Adrenal gland (tissue), 12 donors: ENCODE measurements around the gene CXXC5. TPM values are rescaled to one million over a fixed set of nuclear protein-coding genes. Genes with fewer than 3 reads are reported as not detected.
"Not testable (repeated sequence)": the region's sequence is repeated elsewhere in the genome, so short reads cannot be mapped to it uniquely, and the experiment has no call there.

Experiments
- DNase-seq, 7 donors: peaks; one replicate each; pipeline ENCODE4 v3.0.0-alpha.2; 2019 to 2020
- H3K27ac ChIP-seq, 5 donors: fragments of 200-600 bp; sonication (generic) in 4 of 5; 1 replicate in 3 of 5; 2 replicates in 2 of 5; pipeline versions ENCODE4 v1.5.1 to v1.8.0; 2016 to 2020; ENCODE audit warnings: mild to moderate bottlenecking in 1 of 5
- H3K27me3 ChIP-seq: fragments of 200-600 bp; 2 replicates; pipeline ENCODE4 v1.8.0; 2021
- H3K36me3 ChIP-seq, 2 donors: fragments of 200-600 bp; replicated peaks in 1 of 2; 1 replicate in 1 of 2; 2 replicates in 1 of 2; pipeline versions ENCODE4 v1.5.1 to v1.8.0; 2018 to 2022
- H3K4me1 ChIP-seq, 2 donors: fragments of 200-600 bp; replicated peaks in 1 of 2; 1 replicate in 1 of 2; 2 replicates in 1 of 2; pipeline versions ENCODE4 v1.5.1 to v1.8.0; 2018 to 2021
- H3K4me3 ChIP-seq, 4 donors: fragments of 200-600 bp; sonication (generic) in 3 of 4; one replicate each; pipeline ENCODE4 v1.5.1; 2016 to 2018
- H3K9me3 ChIP-seq, 3 donors: fragments of 200-600 bp; sonication (generic) in 1 of 3; replicated peaks in 1 of 3; 1 replicate in 2 of 3; 2 replicates in 1 of 3; pipeline versions ENCODE4 v1.5.1 to v1.8.0; 2016 to 2021
- POLR2A ChIP-seq, 2 donors: fragments of 450-650 bp; IDR thresholded peaks; one replicate each; pipeline ENCODE4 v1.6.1; 2017; ENCODE audit warnings: antibody characterized with exemption in 2 of 2, mild to moderate bottlenecking in 2 of 2, moderate library complexity in 1 of 2
- WGBS, 4 donors: extraction: QIAGEN DNeasy Blood & Tissue Kit in 2 of 4; methylation state at CpG; one replicate each; pipeline versions ENCODE4 v1.1.5 to v1.1.7; 2013 to 2017; 5-methylcytosine and 5-hydroxymethylcytosine counted together
- intact Hi-C, 2 donors: fragments of 100-400 bp; cut with DNase I; formaldehyde crosslinking; loops; one replicate each; pipeline versions ENCODE4 v1.14.1 to v1.15.0; 2022 to 2023
- polyA plus RNA-seq, 3 donors: library from polyadenylated mRNA; stranded (reverse); fragments of 200-250 nt in 2 of 3; fragments of 350-450 nt in 1 of 3; fragmentation: Illumina TruSeq in 1 of 3; extraction: RNeasy Lipid Tissue Mini Kit (QIAGEN cat#74804) in 1 of 3; gene quantifications; one replicate each; pipeline ENCODE4 v1.2.3, GENCODE V29; 2013 to 2014
- total RNA-seq, 9 donors: library from RNA; depleted of rRNA in 4 of 9; stranded (reverse); fragments of >200 nt in 4 of 9; fragments of 120-200 nt in 1 of 9; fragmentation: NEBNext Ultra II Directional in 1 of 9; extraction: Animal tissue kit (Norgen Biotek cat#: 25700) in 1 of 9; gene quantifications; one replicate each; pipeline versions ENCODE4 v1.1.0 to v1.2.4, GENCODE V29; 2013 to 2023
- TF ChIP-seq, protein P1 (sequence below), 6 experiments: fragments of 450-650 bp in 4 of 6; fragments of 200-600 bp in 2 of 6; sonication (generic) in 1 of 6; IDR thresholded peaks; 1 replicate in 5 of 6; 2 replicates in 1 of 6; pipeline versions ENCODE4 v1.5.1 to v1.8.0; 2016 to 2021; ENCODE audit warnings: antibody characterized with exemption in 6 of 6, mild to moderate bottlenecking in 2 of 6, moderate library complexity in 1 of 6
- donor health status: healthy with polysubstance abuse.
- donor health status: Bipolar disorder and iron deficiency.
- donor health status: DM: yes; HTN: yes; CAD: no.
- donor health status: DM: no; HTN: no; CAD: no.
- donor health status: DM: no; HTN: no; CAD: no.
- donor health status: DM: yes; HTN: yes; CAD: no.

CXXC5 gene
- total and polyA plus RNA-seq, 12 donors = 16.2 to 79.3 (median 34.7) TPM

DNA sequence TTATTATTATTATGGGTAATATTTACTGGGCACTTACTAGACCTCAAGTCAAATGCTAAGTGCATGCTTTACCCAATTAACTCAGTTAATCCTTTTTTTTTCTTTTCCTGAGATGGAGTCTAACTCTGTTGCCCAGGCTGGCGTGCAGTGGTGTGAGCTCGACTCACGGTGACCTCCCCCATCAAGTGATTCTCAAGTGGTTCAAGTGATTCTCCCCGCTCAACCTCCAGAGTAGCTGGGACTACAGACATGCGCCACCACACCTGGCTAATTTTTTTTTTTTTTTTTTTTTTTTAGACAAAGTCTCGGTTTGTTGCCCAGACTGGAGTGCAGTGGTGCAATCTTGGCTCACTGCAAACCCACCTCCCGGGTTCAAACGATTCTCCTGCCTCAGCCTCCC is 69.1 kb downstream of the CXXC5 start:
- intact Hi-C loops = no loop called here
- H3K4me3 ChIP-seq = no peak overlapping the region
- H3K27ac ChIP-seq = no peak overlapping the region
- no peaks in the 10 kb centered on the region for H3K4me1 ChIP-seq
- no peaks in the 10 kb centered on the region for H3K27me3 ChIP-seq
- 93 to 98% (median 95%) methylated on average over 8 of the region's 8 CpGs for WGBS, 4 donors
- TF ChIP-seq, protein P1, sequence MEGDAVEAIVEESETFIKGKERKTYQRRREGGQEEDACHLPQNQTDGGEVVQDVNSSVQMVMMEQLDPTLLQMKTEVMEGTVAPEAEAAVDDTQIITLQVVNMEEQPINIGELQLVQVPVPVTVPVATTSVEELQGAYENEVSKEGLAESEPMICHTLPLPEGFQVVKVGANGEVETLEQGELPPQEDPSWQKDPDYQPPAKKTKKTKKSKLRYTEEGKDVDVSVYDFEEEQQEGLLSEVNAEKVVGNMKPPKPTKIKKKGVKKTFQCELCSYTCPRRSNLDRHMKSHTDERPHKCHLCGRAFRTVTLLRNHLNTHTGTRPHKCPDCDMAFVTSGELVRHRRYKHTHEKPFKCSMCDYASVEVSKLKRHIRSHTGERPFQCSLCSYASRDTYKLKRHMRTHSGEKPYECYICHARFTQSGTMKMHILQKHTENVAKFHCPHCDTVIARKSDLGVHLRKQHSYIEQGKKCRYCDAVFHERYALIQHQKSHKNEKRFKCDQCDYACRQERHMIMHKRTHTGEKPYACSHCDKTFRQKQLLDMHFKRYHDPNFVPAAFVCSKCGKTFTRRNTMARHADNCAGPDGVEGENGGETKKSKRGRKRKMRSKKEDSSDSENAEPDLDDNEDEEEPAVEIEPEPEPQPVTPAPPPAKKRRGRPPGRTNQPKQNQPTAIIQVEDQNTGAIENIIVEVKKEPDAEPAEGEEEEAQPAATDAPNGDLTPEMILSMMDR (IDR thresholded peaks at IDR 0.05) = no peak
- no peak for TF ChIP-seq POLR2A (IDR thresholded peaks at IDR 0.05)
- DNase-seq = no peak
- no peaks in the 10 kb centered on the region for H3K9me3 ChIP-seq
- H3K36me3 ChIP-seq = no peaks in the 10 kb centered on the region

DNA sequence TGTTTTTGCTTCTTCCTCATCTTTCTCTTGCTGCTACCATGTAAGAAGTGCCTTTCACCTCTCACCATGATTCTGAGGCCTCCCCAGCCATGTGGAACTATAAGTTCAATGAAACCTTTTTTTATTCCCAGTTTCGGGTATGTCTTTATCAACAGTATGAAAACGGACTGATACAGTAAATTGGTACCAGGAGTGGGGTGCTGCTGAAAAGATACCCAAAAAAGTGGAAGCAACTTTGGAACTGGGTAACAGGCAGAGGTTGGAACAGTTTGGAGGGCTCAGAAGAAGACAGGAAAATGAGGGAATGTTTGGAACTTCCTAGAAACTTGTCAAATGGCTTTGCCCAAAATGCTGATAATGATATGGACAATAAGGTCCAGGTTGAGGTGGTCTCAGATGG is 70.3 kb downstream of the CXXC5 start:
- H3K4me1 ChIP-seq, DNase-seq, H3K36me3 ChIP-seq, H3K9me3 ChIP-seq, intact Hi-C loops, H3K27me3 ChIP-seq, H3K4me3 ChIP-seq, H3K27ac ChIP-seq: not testable (repeated sequence)
- WGBS, 4 donors = 80 to 91% (median 84%) methylated on average over 2 of the region's 2 CpGs

DNA sequence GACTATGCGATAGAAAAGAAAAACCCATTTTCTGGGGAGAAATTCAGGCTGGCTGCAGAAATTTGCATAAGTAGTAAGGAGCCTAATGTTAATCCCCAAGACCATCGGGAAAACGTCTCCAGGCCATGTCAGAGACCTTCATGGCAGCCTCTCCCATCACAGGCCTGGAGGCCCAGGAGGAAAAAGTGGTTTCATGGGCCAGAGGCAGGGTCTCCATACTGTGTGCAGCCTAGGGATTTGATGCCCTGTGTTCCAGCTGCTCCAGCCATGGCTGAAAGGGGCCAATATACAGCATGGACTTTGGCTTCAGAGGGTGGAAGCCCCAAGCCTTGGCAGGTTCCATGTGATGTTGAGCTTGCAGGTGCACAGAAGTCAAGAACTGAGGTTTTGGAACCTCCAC is 71.8 kb downstream of the CXXC5 start:
- intact Hi-C loops, H3K27ac ChIP-seq, H3K4me3 ChIP-seq, H3K36me3 ChIP-seq, H3K9me3 ChIP-seq, H3K4me1 ChIP-seq, H3K27me3 ChIP-seq, DNase-seq: not testable (repeated sequence)
- 91 to 100% (median 94%) methylated on average over 3 of the region's 3 CpGs for WGBS, 4 donors

DNA sequence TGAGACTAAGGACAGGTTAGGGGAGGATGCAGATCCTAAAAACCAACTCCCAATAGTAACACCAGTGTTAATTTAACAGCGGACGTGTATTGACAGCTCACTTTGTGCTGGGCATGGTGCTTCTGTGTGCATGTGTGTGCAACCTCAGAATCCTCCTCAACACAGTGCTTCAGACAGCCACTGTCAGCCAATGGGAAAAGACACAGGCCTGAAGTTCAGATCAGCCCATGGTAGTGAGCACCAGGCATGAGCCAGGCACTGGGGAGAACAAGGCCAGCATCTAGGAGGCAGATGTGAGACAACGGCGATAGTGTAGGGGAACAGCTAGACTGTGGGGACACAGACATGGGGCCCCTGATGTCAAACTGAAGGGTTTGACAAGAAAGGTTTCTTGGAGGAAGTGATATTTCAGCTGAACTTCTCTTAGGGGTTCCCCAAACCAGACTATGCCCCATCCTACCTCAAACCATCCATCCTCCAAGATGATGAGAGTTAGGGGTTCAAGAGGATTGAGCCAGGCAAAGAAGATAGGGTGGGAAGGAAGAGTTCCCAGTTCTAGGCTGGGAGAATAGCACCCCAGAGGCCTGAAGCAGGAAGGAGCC is 75.9 kb downstream of the CXXC5 start:
- DNase-seq = no peak
- H3K4me1 ChIP-seq = peaks cover 0 to 9% of the 10 kb centered on the region in 2 donors
- no peaks in the 10 kb centered on the region for H3K27me3 ChIP-seq
- TF ChIP-seq POLR2A (IDR thresholded peaks at IDR 0.05) = no peak
- TF ChIP-seq, protein P1 (IDR thresholded peaks at IDR 0.05) = no peak
- H3K4me3 ChIP-seq = no peak overlapping the region
- WGBS, 4 donors = 92 to 98% (median 95%) methylated on average over 4 of the region's 4 CpGs
- H3K27ac ChIP-seq = no peak overlapping the region
- no peaks in the 10 kb centered on the region for H3K36me3 ChIP-seq
- no peaks in the 10 kb centered on the region for H3K9me3 ChIP-seq
- intact Hi-C loops = no loop called here

DNA sequence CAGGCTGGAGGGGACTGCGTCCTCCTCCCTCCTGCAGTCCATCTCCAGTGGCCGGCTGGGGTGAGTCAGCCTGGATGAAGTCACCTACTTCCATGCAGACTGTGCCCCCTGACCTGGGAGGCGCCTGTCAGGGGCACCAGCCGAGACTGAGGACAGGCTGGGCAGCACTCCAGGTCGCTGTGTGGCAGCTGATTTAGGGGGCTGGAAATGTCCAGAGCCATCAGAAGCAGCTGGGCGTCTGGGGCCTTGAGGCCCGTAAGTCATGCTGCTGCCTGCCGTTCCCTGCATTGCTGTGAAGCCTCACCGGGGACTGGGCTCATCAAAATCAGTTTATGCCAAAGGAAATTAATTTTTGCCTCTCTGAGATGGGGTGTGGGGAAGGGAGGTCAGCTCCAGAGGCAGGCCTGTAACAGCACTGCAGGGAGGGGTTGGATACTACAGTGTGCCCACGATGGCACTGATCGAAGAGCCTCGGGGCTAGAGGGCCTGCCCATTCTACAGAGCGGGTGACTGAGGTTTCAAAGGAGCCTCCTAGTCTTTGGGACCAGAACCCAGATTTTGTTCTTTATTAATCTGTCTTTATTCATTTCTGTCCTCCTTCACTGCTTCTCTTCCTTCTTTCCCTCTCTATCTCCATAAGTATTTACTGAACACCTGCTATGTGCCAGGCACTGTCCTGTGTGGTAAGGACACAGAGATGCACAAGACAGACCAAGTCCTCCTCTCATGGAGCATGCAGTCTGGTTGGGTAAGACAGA is 77.1 kb downstream of the CXXC5 start:
- peak; percentile 83 to 94 (median 92) for DNase-seq
- 38 to 63% (median 53%) methylated on average over 5 to 13 of the region's 13 CpGs for WGBS, 4 donors
- H3K9me3 ChIP-seq = no peaks in the 10 kb centered on the region
- intact Hi-C loops = no loop called here
- no peaks in the 10 kb centered on the region for H3K36me3 ChIP-seq
- H3K4me3 ChIP-seq = no peak overlapping the region
- no peaks in the 10 kb centered on the region for H3K27me3 ChIP-seq
- peak in 1 of 2 donors; percentile 8 for TF ChIP-seq POLR2A (IDR thresholded peaks at IDR 0.05)
- TF ChIP-seq, protein P1 (IDR thresholded peaks at IDR 0.05) = no peak
- H3K4me1 ChIP-seq = peaks cover 0 to 9% of the 10 kb centered on the region in 2 donors
- peak overlapping the region in 1 of 5 donors; percentile 60 for H3K27ac ChIP-seq
